ENCODE results near the gene CYP11A1.
"Not testable (repeated sequence)": the region's sequence is repeated elsewhere in the genome, so short reads cannot be mapped to it uniquely, and the experiment has no call there.

The CYP11A1 gene

DNA sequence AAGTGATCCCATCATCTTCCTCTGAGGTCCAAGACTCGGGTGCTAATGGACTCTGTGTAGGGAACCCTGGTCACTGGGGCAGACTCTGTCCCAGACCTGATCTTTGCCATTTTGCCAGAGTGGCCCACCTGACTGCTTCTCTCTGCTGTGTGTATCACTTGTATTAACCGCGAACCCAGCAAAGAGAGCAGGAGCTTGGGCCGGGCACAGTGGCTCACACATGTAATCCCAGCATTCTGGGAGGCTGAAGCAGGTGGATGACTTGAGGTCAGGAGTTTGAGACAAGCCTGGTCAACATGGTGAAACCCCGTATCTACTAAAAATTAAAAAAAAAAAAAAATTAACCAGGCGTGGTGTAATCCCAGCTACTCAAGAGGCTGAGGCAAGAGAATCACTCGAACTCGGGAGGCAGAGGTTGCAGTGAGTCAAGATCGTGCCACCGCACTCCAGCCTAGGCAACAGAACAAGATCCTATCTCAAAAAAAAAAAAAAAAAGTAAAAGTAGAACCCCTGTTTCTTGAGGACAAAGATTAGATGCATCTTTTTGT is 32.9 kb upstream of the CYP11A1 start:
- DNase-seq = no peak

DNA sequence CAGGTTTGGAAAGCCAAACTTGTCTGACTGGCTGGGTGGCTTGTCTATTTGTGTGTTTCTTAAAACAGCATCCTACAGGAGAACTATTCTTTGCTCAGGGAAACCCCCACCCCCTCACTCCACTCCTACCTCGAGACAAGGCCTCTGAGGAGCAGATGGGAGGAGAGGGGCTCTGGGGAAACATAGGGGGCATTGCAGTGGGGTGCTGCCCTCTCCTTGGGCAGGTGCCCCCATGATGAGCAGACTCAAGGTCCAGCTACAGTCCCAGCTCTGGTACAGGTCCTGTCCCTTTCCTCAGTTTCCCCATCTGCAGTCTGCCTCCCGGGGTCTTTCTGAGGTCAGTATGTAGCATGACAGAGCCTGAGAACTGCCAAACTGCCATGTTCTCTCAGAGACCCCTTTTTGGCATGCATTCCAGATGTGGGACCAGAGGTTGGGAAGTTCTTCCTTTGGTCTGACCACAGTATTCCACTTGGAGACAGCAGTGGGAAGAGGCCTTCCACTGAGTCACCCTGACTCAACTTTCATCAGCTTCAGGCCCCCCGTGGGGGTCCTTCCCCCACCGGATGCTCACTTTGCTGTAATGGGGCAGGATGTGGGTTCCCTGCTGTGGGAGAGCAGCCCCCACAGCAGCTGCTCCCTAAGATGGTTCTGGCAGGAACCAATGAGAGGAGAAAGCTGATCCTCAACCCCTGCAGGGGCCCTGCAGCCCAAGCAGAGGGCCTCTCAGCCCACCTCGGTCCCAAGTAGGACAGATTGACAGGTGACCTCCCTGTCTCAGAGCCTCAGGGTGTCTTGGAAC is 32.3 kb upstream of the CYP11A1 start:
- no peak for DNase-seq

DNA sequence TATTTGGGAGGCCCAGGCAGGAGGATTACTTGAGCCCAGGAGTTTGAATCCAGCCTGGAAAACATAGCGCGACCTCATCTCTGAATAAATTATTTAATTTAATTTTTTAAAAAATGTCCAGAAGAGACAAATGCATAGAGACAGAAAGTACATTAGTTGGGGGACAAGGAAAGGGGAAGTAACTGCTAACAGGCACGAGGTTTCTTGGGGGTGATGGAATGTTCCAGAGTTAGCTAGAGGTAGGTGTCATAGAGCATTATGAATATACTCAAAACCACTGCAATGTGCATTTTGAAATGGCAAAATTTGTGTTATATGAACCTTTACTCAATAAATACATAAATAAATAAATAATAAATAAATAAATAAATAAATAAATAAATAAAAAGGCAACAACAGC is 31.7 kb upstream of the CYP11A1 start:
- DNase-seq = no peak

DNA sequence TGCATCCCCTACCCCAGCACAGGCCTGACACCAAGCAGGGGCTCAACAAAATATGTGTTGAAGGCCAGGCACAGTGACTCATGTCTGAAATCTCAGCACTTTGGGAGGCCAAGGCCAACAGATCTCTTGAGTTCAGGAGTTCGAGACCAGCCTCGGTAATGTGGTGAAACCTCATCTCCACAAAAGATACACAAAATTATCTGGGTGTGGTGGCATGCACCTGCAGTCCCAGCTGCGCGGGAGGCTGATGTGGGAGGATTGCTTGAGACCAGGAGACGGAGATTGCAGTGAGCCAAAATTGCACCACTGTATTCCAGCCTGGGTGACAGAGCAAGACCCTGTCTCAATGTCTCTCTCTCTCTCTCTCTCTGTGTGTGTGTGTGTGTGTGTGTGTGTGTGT is 30.7 kb upstream of the CYP11A1 start:
- no peak for DNase-seq

DNA sequence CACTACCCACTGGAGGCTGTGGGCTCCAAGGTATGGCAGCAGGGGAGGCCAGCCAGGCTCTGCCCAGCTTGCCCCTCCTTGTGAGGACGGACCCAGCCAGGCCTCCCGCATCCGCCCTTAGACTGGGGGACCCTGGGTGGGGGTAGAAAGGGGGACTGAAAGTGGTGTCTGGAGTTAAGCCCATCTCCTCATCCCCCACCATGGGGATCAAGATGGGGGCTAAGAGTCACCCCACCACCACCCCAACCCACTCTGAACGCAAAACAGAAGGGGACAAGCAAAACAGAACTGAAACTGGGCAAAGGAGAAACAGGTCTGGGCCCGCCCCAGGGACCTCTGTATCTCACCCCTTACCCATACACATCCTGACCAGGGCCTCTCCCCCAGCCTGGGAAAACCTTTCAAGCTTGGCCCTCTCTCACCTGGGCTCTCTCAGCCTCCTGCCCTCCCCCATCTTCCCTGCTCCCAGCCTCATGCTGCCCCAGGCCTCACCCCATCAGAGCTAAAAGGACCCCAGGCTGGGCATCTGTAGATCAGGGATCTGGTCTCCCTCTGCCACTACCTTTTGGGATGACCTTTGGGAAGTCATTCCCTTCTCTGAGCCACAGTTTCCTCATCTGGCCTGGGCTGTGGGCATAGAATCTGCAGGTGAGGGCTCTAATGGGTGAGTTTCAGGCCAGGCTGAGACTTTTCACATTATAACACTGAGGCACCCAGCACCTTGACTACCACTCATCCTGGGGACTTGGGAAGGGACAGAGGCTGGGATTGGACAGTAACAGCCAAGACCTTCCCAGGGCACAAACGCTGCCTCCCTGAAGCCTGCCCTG is 30.0 kb upstream of the CYP11A1 start:
- no peak for DNase-seq

DNA sequence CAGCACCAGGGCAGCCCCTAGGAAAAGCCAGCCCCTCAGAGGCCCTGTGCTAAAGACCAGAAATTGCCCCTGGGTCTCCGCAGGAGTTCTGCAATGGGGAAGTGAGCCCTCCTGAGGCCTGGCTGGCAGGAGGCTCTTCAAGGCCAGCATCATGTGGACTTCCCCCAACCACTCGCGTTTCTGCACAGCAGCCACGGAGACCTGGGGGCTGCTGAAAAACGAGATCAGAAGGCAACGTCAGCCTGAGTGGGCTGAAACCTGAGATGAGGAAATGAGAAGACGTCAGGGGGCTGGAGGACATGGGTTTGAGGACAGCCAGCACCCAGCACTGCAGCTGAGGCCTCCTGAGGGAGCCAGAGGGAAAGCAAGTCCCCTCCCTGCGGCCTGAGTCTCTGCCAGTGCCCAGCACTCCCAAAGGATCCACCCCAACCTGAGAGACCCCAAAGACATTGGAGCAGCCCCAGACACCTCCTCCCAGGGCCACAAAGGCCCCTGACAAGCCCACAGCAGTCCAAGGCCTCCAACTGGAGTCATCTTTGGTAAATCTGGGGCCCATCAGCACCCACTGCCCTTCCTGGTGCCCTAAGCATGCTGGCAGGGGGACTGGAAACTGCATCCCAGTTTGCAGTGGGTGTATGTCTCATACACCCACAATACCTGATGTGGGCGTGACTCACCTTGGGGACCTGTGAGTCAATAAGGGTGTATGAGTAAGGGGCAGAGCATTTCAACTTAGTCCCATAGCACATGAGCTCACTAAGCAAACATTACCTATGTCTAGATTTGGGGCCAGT is 29.2 kb upstream of the CYP11A1 start:
- DNase-seq = no peak

DNA sequence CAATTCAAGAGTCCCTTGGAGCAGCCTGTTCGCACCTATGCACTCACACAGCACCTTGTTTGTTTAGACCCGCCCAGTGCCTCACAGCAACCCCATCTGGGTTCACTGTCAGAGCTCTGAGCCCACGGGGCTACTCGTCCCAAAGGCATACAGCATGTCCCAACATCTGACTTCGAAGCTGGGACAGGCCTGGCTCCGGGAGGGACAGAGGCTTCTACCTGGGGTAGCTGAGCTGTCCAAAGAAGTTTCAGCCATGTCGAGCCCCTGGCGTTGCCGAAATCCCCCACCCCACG is 28.6 kb upstream of the CYP11A1 start:
- no peak for DNase-seq

DNA sequence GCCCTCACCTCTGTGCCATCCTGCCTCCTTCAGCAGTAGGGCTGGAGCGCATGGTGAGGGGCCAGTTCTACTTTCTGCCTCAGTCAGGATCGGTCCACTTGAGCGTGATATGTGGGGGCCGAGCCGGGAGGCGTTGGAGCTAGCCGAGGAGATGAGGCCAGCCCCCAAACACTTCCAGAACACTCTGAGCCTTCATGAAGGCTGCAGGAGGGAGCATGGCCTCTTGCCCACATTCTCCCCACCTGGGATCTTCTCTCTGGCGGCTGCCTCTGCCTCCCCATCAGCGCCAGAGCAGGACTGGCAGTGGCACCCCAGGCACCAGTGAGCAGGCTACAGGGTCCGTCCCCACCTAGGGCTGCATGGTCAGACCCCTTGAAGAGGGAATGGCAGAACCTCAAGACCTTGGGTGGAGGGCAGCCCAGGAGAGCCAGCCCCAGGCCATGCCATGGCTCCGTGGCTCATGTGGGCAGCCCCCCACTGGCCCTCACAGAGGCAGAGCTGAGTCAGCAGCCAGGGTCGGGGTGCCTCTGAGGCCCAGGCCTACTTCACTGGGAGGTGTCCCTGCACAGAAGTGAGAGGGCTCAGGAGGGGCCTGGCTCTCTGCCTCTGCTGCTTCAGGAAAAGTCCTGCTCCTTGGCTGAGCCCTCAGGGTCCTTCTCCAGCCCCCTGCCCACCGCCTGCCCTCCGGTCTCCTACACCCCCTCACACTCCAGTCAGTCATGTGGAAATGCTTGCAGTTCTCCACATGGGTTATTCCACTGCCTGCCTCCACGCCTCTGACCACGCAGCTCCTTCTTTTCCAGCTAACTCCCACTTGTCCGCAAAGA is 28.1 kb upstream of the CYP11A1 start:
- no peak for DNase-seq

DNA sequence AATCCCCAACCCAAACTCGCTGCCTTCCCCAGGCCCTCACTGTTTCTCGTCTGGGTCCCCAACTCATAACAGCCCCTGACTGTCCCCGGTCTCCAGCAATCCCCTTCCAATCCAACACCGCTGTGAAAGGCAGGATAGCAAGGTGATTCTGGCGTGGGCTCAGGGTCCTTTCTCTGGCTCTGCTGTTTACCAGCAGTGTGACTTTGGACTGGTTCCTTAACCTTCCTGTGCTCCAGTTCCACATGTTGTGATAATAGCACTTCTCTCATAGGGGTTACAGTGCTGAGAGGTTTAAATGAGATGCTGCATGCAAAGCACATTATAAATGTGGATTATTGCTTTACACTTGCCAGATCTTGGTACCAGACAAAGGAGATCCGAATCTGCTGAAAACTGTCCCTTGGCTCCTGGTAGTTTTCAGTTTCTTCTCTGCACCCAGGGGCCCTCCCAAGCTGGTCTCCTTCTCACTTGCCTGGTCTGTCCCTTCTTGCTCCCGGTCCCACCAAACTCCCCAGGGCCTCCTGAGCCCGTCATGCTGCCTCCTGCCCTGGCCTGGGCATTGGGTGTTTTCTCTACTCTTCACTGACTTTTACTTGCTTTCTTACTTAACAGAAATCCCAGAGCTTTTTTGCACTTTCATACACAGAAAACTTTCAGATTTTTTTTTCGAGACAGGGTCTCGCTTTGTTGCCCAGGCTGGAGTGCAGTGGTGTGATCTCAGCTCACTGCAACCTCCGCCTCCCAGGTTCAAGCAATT is 26.8 kb upstream of the CYP11A1 start:
- no peak for DNase-seq

DNA sequence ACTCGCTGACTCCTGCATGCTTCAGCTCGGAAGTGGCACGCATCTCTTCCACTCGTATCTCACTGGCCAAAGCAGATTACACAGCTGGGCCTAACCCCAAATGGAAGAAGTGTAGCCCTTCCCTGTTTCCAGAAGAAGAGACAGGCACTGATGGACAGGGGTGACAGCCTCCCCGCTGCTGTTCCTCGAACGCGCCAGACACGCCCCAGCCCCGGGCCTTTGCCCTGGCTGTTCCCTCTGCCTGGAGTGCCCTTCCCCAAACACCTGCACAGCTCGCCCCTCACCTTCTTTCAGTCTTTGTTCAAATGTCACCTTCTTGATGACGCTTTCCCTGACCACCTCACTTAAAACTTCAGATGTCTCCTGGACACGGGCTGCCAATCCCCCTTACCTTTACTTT is 26.0 kb upstream of the CYP11A1 start:
- DNase-seq = no peak

DNA sequence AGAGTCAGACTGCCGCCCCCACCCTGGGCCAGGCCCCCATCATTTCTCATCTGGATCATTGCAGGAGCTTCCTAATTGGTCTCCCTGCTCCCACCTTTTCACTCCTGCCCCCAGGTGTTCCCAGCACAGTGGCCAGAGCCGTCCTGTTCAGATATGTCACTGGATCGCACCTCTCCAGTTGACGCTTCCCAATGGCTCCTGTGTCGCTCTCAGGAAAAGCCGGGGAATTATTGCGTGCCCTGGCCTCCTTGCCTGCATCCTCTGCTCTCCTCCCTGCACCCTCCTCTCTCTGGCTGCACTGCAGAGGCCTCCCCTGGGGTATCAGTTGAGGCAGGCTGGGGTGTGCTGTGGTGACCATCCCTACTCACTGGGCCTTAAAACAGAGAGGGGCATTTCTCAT is 25.5 kb upstream of the CYP11A1 start:
- DNase-seq = no peak

DNA sequence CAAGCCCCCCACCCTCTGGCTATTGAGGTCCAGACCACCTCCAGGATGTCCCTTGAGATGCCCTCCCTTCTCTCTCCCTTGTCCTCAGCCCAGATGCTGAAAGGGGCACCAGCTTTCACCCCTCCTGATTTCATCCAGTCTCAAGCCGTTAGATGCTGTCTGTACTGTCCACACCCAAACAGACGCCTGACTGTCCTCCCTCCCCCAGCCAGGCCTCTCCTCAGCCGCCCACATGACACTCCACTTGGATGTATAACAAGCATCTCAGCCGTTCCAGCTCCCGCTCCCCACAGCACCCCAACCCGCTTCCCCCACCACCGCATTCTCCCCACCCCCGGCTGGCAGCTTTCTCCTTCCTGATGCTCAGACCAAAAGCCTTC is 25.0 kb upstream of the CYP11A1 start:
- DNase-seq = no peak

DNA sequence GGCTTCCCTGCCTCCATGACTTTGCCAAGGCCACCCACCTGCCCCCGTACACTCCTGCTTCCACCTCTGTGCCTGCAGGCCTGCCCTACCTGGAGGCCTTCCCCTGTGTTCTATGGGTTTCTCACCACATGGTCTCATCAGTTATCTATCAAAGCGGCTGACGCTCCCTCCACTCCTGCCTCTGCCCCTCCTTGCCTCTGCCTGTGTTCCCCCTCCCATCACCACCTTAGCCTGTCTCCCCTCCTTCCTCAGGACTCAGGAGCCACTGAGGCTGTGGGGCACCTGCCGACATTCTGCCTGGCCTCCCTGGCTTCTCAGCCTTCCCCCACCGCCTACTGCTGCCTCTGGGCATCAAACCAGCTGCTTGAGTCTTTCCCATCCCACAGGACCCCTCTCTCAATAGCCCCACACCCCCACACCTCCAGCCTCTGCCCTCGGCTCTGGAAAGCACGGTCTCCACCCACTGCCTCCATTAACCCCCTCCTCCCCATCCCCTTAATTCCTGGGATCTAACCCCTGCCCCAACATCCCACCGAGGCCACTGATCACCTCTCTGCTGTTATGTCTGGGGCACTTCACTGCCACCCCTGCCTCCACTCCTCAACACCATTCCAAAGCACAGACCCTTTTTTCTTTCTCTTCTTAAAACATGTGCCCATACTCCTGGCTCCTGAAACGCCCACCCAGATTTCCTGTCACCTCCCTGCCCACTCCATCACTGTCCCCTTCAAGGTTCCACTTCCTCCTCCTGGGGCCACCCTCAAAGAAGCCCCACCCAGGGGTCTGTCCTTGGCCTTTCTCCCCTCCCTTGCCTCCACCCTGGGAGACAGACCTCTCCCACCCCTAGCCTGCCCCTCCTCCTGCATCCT is 24.4 kb upstream of the CYP11A1 start:
- no peak for DNase-seq

DNA sequence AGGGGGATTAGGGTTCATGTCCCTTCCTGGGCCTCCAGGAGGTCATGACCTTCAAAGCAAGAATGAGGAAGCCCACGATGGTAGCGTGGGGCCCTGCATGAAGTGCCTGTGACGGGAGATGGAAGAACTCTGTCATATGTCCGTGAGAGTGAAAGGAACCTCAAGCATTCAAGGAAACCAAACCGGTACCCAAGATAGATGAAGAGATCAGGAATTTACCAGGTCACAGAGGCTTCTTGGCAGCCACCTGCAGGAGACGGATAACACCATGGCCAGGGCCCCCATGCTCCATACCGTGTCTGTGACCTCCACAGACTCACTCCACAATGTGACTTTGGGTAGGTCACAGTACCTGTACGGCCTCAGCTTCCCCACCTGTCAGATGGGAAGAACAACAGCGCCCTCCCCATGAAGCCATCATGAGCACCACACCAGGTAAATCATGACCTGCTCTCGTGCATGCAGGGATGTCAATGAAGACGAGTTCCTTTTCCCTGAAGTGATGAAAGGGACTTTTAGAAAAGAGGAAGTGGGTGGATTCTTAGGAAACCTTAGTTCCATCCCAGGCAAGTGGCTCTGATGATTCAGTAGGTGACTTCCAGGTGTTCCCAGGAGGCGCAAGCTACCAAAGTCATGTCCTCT is 23.3 kb upstream of the CYP11A1 start:
- no peak for DNase-seq

DNA sequence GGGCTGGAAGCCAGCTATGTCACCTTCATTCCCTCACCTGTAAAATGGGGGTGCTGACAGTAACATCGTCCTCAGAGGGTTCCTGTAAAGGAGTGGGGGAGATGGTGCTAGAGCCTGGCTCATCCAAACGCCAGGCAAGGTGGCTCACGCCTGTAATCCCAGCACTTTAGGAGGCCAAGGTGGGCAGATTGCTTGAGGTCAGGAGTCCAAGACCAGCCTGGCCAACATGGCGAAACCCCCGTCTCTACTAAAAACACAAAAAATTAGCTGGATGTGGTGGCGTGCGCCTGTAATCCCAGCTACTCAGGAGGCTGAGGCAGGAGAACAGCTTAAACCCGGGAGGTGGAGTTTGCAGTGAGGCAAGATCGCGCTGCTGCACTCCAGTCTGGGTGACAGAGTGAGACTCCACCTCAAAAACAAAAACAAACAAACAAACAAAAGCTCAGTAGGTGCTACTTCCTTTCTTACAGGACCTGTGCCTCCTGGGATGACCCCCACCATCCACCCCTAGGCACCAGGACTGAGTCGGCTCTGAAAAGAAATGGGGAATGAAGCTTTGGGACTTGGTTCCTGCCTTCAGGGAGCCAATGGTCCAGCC is 22.7 kb upstream of the CYP11A1 start:
- DNase-seq = not testable (repeated sequence)

DNA sequence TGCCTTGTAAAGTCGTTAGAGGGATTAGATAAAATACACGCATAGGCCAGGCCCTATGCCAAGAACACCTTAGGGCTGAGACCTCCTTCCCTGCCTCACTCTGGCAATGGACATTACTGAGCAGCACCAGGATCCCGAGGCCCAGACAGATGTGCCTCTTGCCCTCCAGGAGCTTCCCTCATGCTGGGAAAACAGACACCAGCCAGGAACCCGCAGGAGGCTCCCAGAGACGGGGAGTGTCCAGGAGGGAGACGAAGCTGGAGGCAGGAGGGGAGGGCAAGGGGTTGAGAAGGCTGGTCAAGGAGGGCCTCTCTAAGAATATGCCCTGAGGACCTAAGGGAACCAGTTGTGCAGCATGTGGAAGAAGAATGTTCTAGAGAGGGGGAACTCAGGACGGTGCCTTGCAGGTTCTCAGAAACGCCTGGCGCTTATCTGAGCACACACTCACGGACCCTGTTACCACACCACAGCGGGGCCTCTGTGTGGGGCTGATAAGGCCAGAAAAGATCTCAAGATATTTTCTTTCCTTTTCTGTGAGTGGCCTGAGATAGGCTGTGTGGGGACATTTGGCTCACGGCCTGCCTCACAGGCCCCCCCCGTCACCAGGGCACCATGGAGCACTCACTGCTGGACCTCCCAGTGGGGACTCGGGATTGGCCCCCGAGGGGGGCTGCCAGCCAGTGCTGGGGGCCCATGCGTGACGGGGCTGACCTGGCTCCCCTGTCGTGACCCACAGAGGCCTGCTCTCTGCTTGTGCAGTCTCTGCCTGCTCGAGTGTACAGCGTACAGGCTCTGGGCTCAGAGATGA is 22.0 kb upstream of the CYP11A1 start:
- no peak for DNase-seq

DNA sequence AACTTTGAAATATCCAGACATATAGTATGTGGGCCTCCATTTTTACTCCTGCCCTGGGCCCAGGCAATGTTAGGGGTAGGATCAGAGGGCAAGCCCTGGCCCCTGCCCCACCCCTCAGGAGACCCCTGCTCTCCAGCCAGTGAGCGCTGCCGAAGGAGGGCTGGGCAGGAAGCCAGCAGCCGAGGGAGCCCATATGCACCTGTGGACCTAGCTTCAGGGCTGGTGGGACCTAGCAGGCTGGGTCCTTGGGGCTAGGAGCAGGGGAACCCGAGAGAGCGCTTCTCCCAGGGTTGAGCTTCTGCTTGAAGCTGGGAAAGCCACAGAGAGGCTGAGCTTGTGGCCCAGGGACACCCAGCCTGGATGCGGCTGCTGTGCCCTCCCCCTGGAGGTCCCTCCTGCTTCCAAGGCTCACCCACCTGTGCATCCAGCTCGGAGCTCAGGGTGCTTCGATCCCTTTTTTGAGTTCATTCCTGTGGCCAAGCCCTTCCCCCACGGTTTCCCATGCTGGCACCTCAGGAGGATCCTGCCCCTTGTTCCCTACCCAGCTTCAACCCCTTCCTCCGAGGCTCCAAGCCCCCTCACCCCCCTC is 21.0 kb upstream of the CYP11A1 start:
- no peak for DNase-seq

DNA sequence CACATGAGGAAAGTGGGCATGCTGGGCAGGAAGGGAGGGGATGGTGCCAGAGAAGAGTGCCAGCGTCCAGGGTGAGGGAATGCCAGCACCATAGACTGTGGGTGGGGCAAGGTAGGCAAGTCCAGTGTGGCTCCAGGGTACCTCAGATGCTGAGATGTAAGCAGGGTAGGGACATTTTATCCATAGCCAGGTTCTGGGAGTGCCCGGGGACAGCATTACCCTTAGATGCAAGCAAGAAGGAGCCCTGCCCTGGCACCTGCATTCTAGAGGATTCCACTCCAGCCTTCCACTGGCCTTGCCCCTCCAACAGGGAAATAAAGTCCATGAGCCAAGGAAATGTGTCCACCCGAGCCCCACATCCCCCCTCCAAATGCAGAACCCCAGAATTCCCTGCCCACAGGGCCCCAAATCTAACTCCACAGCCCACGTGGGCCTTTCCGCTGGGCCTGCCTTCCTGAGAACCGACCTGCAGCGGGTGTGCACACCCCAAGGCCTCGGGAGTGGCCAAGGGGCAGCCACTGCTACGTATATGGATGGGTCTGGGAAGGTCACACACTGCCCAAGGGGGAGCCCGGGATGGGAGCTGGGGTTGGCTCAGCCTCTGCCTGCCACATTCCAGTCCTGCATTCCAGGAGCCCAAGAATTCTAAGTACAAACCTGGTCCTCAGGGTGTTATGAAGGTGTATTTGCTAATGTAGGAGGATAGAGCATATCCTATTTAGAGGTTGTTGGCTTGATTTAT is 20.3 kb upstream of the CYP11A1 start:
- DNase-seq = no peak

Data from NCI-H2029 treated with DMSO at 0.1 percent for 48 hours (cell line).